Muscle layer of duodenum (tissue), 2 donors: ENCODE data around the gene CACNB1.
A peak's percentile ranks its signal among the peaks of the same experiment; 100 is the strongest.

Experiments used
- H3K27ac ChIP-seq: one replicate; pipeline ENCODE4 v1.7.0; 2013; ENCODE audit warnings: mild to moderate bottlenecking, low read length
- H3K27me3 ChIP-seq: one replicate; pipeline ENCODE4 v1.7.0; 2013; ENCODE audit warnings: low read depth, mild to moderate bottlenecking, control low read depth, low read length
- H3K36me3 ChIP-seq, 2 donors: one replicate each; pipeline ENCODE4 v1.7.0; 2013; ENCODE audit warnings: low read length in 2 of 2, control low read depth in 1 of 2, mild to moderate bottlenecking in 1 of 2; ENCODE audit not compliant: insufficient read depth in 2 of 2, control insufficient read depth in 1 of 2
- H3K4me1 ChIP-seq, 2 donors: one replicate each; pipeline ENCODE4 v1.7.0; 2013; ENCODE audit warnings: low read length in 2 of 2, mild to moderate bottlenecking in 2 of 2, control low read depth in 1 of 2, moderate library complexity in 1 of 2; ENCODE audit not compliant: insufficient read depth in 2 of 2, control insufficient read depth in 1 of 2
- H3K4me3 ChIP-seq, 2 donors: one replicate each; pipeline ENCODE4 v1.7.0; 2013; ENCODE audit warnings: low read length in 2 of 2, low read depth in 1 of 2, mild to moderate bottlenecking in 1 of 2
- H3K9me3 ChIP-seq, 2 donors: one replicate each; pipeline ENCODE4 v1.7.0; 2013; ENCODE audit warnings: low read length in 2 of 2, control low read depth in 1 of 2, mild to moderate bottlenecking in 1 of 2; ENCODE audit not compliant: control insufficient read depth in 1 of 2
- donor health status: healthy.

Gene CACNB1

GRCh38 chr17:39212195-39212810, 14.8 kb upstream of the CACNB1 start:
- H3K4me1 ChIP-seq, result peaks cover 5 to 19% of the 10 kb centered on the region in 2 donors
- no peak overlapping the region for H3K27ac ChIP-seq
- no peaks in the 10 kb centered on the region for H3K36me3 ChIP-seq

GRCh38 chr17:39210093-39210434, 12.6 kb upstream of the CACNB1 start:
- Histone ChIP-seq H3K27ac (no peak overlapping the region), H3K27me3 (no peaks in the 10 kb centered on the region), H3K36me3 (peaks cover 1 to 2% of the 10 kb centered on the region in 2 donors), H3K9me3 (no peaks in the 10 kb centered on the region), H3K4me3 (peak overlapping the region in 1 of 2 donors; percentile 49), H3K4me1 (peaks cover 5 to 19% of the 10 kb centered on the region in 2 donors)

More at GRCh38 chr17:39212195-39212810, 14.8 kb upstream of the CACNB1 start:
- H3K27me3 ChIP-seq, result no peaks in the 10 kb centered on the region
- no peak overlapping the region for H3K4me3 ChIP-seq
- no peaks in the 10 kb centered on the region for H3K9me3 ChIP-seq

DNA sequence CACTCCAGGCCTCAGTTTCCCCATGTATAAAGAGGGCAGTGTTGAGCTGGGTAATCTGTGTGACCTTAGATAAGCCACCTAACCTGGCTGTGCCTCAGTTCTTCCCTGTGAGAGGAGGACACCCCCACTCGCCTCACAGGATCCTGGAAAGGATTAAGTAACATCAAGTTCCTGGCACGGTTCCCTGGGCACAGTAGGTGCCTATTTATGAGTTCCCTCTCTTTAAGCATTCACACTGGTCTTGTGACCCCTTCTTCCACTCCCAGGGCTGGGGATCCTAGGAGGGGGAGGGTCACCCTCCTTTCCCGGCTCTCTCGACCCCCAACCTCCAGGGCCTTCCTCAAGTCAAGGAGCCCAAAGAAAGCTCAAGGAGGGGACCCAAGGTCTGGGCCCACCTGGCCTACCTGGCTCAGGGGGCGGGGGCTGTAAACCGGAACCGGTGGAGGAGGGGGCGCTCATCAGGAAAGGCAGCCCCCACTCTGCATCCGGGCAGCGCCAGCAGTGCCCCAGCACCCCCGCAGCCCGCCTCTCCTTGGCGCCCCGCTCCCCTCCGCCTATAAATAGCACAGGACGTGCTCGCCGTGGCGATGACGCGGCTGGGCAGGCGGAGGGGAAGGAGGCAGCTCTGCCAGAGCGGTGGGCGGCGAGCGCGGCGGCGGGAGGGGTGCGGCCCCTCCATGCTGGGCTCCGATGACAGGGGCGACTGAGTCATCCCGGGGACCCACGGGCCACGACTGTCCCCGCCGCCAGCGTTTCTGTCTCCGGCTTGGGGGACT, 12.0 kb upstream of the CACNB1 start:
- peak overlapping the region in 1 of 2 donors; percentile 49 for H3K4me3 ChIP-seq
- peaks cover 7% of the 10 kb centered on the region in 2 donors for H3K36me3 ChIP-seq
- peaks cover 5 to 19% of the 10 kb centered on the region in 2 donors for H3K4me1 ChIP-seq
- H3K9me3 ChIP-seq, result no peaks in the 10 kb centered on the region
- H3K27me3 ChIP-seq, result no peaks in the 10 kb centered on the region
- no peak overlapping the region for H3K27ac ChIP-seq

DNA sequence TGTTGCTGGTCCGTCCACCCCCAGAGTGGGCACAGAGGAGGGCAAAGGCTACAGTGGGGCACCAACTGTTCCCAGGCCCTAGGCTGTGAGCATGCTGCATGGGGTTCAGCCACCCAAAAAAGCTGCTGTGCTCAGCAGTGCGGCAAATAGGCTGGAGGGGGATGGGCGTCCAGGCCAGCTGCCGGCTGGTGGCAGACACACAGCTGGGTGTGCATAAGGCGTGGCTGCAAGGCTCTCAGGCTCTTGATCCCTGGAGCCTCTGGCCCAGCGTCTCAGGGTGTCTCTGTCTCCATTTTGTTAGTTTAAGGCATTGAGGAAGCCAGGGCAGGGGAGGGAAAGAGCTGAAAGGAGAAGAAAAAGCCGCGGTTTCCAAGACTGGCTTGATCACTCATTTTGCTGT, 11.4 kb upstream of the CACNB1 start:
- H3K9me3 ChIP-seq, result no peaks in the 10 kb centered on the region
- H3K27ac ChIP-seq, result no peak overlapping the region
- H3K4me1 ChIP-seq, result peaks cover 5 to 19% of the 10 kb centered on the region in 2 donors
- H3K4me3 ChIP-seq, result no peak overlapping the region
- no peaks in the 10 kb centered on the region for H3K27me3 ChIP-seq
- H3K36me3 ChIP-seq, result peaks cover 13% of the 10 kb centered on the region in 2 donors

DNA sequence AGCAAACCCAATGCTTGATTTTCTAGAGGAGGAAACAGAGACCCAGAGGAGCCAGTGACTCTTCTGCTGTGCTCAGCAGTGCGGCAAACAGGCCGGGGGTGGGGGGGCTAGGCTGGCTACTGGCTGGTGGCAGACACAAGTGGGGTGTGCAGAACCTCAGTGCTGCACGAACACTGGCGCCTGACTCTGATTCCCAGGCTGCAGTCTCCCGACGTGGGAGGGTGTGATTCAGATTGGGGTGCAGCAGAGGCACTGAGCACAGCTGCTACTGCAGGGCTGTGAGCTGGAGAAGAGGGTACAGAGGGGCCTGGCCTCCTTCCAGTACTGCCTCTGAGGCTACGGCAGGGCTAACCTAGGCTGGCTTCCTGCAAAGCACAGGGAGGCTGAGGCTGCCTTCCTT, 10.7 kb upstream of the CACNB1 start:
- Histone ChIP-seq H3K4me1 (peaks cover 5 to 19% of the 10 kb centered on the region in 2 donors), H3K4me3 (no peak overlapping the region), H3K27ac (no peak overlapping the region), H3K36me3 (peaks cover 17 to 21% of the 10 kb centered on the region in 2 donors), H3K27me3 (no peaks in the 10 kb centered on the region), H3K9me3 (no peaks in the 10 kb centered on the region)

GRCh38 chr17:39205112-39205526, 7.7 kb upstream of the CACNB1 start:
- no peak overlapping the region for H3K27ac ChIP-seq
- no peak overlapping the region for H3K4me3 ChIP-seq
- H3K36me3 ChIP-seq, result peaks cover 31 to 42% of the 10 kb centered on the region in 2 donors
- no peaks in the 10 kb centered on the region for H3K27me3 ChIP-seq
- H3K4me1 ChIP-seq, result peaks cover 10 to 33% of the 10 kb centered on the region in 2 donors
- H3K9me3 ChIP-seq, result no peaks in the 10 kb centered on the region

DNA sequence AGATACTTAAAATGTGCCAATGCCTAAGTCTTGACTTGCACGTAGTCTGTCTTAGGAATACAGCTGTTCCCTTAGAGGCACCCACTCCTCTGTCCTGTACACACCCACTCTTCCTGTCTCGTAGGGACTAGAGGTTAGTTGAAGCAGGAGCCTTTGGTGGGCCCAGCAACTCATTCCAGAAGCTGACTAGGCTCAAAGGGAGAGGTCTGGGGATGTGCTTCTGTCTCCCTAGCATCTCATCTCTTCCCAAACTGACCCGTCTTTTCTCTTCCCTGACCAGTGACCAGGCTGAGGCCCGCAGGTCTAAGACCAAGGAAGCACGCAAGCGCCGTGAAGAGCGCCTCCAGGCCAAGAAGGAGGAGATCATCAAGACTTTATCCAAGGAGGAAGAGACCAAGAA, 6.8 kb upstream of the CACNB1 start:
- Histone ChIP-seq H3K9me3 (no peaks in the 10 kb centered on the region), H3K4me3 (no peak overlapping the region), H3K4me1 (peaks cover 7 to 28% of the 10 kb centered on the region in 2 donors), H3K27ac (no peak overlapping the region), H3K36me3 (peaks cover 31 to 44% of the 10 kb centered on the region in 2 donors), H3K27me3 (no peaks in the 10 kb centered on the region)

GRCh38 chr17:39200957-39201510, 3.6 kb upstream of the CACNB1 start:
- H3K4me1 ChIP-seq, result peaks cover 6 to 34% of the 10 kb centered on the region in 2 donors
- H3K27me3 ChIP-seq, result no peaks in the 10 kb centered on the region
- peaks cover 31 to 44% of the 10 kb centered on the region in 2 donors for H3K36me3 ChIP-seq
- H3K27ac ChIP-seq, result peak overlapping the region; percentile 100
- no peaks in the 10 kb centered on the region for H3K9me3 ChIP-seq
- H3K4me3 ChIP-seq, result peak overlapping the region; percentile 95 to 97

DNA sequence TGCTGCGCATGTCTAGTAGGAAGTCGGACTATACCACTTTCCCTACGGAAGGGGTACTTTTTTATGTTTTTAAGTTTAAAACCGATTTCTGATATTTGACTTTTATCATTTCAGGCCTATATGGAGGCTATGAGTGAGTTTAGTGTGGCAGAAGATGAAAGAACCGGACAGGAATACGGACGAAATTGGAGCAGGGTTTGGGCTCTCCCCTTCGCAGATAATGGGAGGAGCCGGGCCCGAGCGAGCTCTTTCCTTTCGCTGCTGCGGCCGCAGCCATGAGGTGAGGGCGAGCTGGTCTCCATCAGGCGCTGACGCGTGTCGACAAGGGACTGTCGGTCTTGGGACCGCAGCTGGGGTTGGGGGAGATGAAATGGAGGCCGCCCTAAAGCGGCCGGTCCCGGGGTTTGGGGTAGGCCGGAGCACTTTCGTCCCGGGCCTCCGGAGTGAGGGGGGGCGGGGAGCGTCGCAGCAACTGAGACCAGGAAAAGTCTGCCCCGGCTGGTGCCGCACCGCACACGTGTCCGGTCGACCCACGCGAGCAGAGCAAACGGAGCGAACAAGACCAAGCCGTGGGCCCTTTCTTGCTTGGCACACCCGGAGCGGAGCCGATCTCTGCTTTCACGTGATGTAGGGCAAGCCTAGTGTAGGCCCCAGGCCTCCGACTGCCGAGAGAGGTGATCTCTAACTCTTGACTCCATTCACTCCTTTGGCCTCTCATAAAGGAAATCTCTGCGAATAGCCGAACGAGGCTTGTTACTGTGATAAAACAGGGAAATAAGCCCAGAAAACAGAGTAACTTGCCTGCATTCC, 2.8 kb upstream of the CACNB1 start, which contains the start of gene RPL19:
Gene RPL19 (plus strand): TSS at position 214 of the 810 bp plus-strand sequence. CDS start 62 bp downstream, at position 276.
- H3K36me3 ChIP-seq, result peaks cover 31 to 44% of the 10 kb centered on the region in 2 donors
- H3K27me3 ChIP-seq, result no peaks in the 10 kb centered on the region
- peak within 1 kb of the TSS; percentile 95 to 97 for H3K4me3 ChIP-seq
- H3K27ac ChIP-seq, result peak within 1 kb of the TSS; percentile 100
- H3K4me1 ChIP-seq, result peaks cover 9 to 41% of the 10 kb centered on the region in 2 donors
- no peaks in the 10 kb centered on the region for H3K9me3 ChIP-seq

DNA sequence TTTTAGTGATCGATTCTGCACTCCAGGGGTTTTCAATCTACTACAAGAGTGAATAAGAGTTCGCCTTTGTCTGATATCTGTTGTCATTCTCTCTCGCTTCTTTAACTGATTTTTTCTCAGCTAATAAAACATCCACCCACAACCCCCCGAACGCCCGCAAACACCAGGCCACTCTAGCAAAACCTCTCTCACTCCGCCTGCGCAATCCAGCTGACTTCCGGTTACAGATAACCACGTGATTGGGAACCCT, 2.3 kb upstream of the CACNB1 start:
- Histone ChIP-seq H3K4me3 (peak overlapping the region; percentile 95 to 97), H3K4me1 (peaks cover 9 to 47% of the 10 kb centered on the region in 2 donors), H3K27ac (peak overlapping the region; percentile 100)

GRCh38 chr17:39198186-39198566, 707 bp upstream of the CACNB1 start:
- Histone ChIP-seq H3K4me3 (peak overlapping the region; percentile 26 to 73), H3K27me3 (no peaks in the 10 kb centered on the region), H3K36me3 (peaks cover 14 to 27% of the 10 kb centered on the region in 2 donors), H3K4me1 (peaks cover 9 to 54% of the 10 kb centered on the region in 2 donors), H3K9me3 (no peaks in the 10 kb centered on the region), H3K27ac (no peak overlapping the region)

More for the DNA sequence above, 2.3 kb upstream of the CACNB1 start:
- Histone ChIP-seq H3K36me3 (peaks cover 26 to 39% of the 10 kb centered on the region in 2 donors), H3K27me3 (no peaks in the 10 kb centered on the region), H3K9me3 (no peaks in the 10 kb centered on the region)
